PFSK-1 (cell line): ENCODE results near the gene FMNL2.

ENCODE experiments used
- FOXP2 ChIP-seq: optimal IDR thresholded peaks from 2 replicates; pipeline ENCODE3; 2011; ENCODE audit warnings: borderline replicate concordance, control low read depth, inconsistent platforms; ENCODE audit not compliant: insufficient read depth; ENCODE audit errors: extremely low read length, extremely low read depth
- POLR2AphosphoS5 ChIP-seq: IDR thresholded peaks from 2 replicates; pipeline ENCODE4 v1.6.1; 2012; ENCODE audit warnings: low read depth, mild to moderate bottlenecking, control low read depth, low read length, moderate library complexity
- REST ChIP-seq, 2 experiments: IDR thresholded peaks; 2 replicates each; pipeline versions ENCODE4 v1.6.1 to v1.8.0; 2011 to 2012; ENCODE audit warnings: low read depth in 2 of 2, low read length in 2 of 2, control low read depth in 1 of 2, inconsistent platforms in 1 of 2, mild to moderate bottlenecking in 1 of 2, moderate library complexity in 1 of 2; ENCODE audit not compliant: insufficient read depth in 1 of 2
- SIN3A ChIP-seq: IDR thresholded peaks from 2 replicates; pipeline ENCODE4 v1.6.1; 2012; ENCODE audit warnings: mild to moderate bottlenecking, low read length, moderate library complexity, borderline replicate concordance; ENCODE audit not compliant: insufficient read depth
- TAF1 ChIP-seq: IDR thresholded peaks from 2 replicates; pipeline ENCODE4 v1.6.1; 2012; ENCODE audit warnings: low read length, control low read depth, borderline replicate concordance; ENCODE audit not compliant: insufficient read depth

DNA sequence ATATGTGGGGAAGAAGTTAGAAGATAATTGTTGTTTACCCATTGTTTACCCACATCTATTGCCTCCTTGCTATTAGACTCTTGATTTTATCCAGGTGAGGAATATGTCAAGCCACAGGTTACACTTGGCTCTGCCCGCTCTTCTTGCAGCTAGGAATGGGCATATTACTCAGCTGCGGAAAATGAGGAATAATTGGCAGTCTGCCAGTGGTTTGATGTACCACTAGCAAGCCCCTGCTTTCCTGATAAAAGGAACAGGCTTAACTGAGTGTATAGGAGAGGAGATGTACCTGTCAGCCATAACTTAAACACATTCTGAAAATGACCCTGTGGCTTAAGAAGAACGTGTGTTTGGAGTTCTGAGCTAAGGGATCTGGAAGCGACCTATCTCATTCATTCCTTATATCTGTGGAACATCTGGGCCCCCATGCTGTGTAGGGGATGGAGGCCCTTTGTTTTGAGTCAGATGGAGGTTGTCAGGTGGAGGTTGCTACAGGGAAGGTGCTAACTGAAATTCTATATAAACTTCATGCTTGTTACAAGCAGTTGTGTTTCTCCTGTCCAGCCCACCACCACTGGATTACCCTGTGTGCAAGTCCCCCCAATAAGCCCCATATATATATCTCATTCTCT is 4.6 kb upstream of the FMNL2 start:
- TF ChIP-seq TAF1: no peak
- no peak for TF ChIP-seq REST (IDR thresholded peaks at IDR 0.05; ENCODE audit: insufficient read depth in 1 of 2, low read depth in 2 of 2, low read length in 2 of 2)
- no peak for TF ChIP-seq SIN3A
- TF ChIP-seq POLR2AphosphoS5: no peak
- TF ChIP-seq FOXP2: no peak
